AG04450 (cell line): Measurements from ENCODE around the gene CCDC12. TPM values are rescaled to one million over a fixed set of nuclear protein-coding genes. Genes with fewer than 3 reads are reported as not detected.

ENCODE experiments used
- CTCF ChIA-PET: fragments of 300-600, 350-600 bp; formaldehyde crosslinking; extraction: SDS; loops from one replicate; lab custom pipeline; 2022; ENCODE audit warnings: antibody characterized with exemption, inconsistent platforms; lab: Charles Lee
- POLR2A ChIA-PET: fragments of 350-600 bp; formaldehyde crosslinking; extraction: SDS; loops from one replicate; lab custom pipeline; 2021; ENCODE audit warnings: antibody characterized with exemption, inconsistent platforms; lab: Yijun Ruan, JAX
- DNase-seq: peaks from one replicate; pipeline ENCODE4 v3.0.0-alpha.2; 2011; ENCODE audit warnings: low read depth, low spot score
- H3K27ac ChIP-seq: one replicate; pipeline ENCODE4 v1.5.1; 2012; ENCODE audit warnings: low read depth, low read length, control low read depth
- H3K27me3 ChIP-seq: one replicate; pipeline ENCODE4 v1.6.0; 2012; ENCODE audit warnings: low read length; ENCODE audit not compliant: control insufficient read depth, insufficient read depth
- H3K4me3 ChIP-seq: 2 replicates; pipeline ENCODE4 v1.5.1; 2011; ENCODE audit warnings: mild to moderate bottlenecking, low read depth, low read length, control low read depth
- H3K9me3 ChIP-seq: 2 replicates; pipeline ENCODE4 v1.5.1; 2012; ENCODE audit warnings: low read length; ENCODE audit not compliant: control insufficient read depth, insufficient read depth
- CTCF ChIP-seq: IDR thresholded peaks from 2 replicates; pipeline ENCODE4 v1.5.1; 2011; ENCODE audit warnings: low read depth, low read length, control low read depth, inconsistent platforms
- polyA plus RNA-seq: library from polyadenylated mRNA; depleted of rRNA; stranded (reverse); fragments of >200 nt; gene quantifications from 2 replicates; pipeline ENCODE4 v1.2.3, GENCODE V29; 2011

CCDC12 gene
- polyA plus RNA-seq, 1 experiment, result 18.3 TPM

DNA sequence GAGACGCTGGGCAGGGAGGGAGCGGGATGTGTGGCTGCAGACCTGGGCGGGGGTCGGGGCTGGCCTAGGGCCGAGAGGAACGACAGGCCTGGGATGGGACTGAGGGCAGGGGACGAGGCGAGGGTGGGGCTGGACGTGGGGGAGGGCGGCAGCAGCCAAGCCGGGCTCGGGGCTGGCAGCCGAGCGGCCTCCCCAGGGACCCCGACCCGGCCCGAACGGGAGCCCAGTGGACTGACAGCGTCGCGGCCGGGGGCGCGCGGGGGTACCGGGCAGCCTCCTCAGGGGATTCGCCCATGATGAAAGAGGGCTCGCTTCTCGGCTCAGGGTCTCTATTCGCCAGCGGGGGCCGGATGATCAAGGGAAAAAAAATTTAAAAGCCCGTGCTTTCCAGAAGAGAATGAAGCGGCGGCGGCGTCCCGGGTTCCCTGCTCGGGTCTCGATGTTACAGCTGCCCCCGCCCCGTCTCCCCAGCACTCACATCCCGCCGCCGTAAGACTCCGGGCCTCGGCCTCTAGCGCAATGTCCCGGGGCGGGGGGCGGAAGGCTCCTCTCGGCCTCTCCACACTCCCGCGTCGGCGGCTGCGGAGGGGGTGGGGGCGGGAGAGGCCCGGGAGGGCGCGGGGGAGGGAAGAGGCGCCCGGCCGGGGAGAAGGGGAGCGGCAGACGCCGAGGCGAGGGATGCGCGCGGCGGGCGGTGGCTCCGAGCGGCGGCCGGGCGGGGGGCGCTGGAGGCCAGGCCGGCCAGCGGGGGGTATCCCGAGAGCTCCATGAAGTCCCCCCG lies 94.8 kb downstream of the CCDC12 start:
- no peaks in the 10 kb centered on the region; the same call in 1 of the 2 replicates for H3K9me3 ChIP-seq
- peak overlapping the region; percentile 49 for H3K4me3 ChIP-seq
- no peak overlapping the region for H3K27ac ChIP-seq
- H3K27me3 ChIP-seq, result peaks cover 54% of the 10 kb centered on the region
- TF ChIP-seq CTCF, result no peak
- no peak for DNase-seq
- ChIA-PET CTCF (interaction anchor here (0.7 to 2.8 kb wide), 3 partner anchors 13 to 419 kb away, joined by 5 to 12 read pairs (median 5); no protein-coding TSS in a partner anchor), POLR2A (no interaction called here)

DNA sequence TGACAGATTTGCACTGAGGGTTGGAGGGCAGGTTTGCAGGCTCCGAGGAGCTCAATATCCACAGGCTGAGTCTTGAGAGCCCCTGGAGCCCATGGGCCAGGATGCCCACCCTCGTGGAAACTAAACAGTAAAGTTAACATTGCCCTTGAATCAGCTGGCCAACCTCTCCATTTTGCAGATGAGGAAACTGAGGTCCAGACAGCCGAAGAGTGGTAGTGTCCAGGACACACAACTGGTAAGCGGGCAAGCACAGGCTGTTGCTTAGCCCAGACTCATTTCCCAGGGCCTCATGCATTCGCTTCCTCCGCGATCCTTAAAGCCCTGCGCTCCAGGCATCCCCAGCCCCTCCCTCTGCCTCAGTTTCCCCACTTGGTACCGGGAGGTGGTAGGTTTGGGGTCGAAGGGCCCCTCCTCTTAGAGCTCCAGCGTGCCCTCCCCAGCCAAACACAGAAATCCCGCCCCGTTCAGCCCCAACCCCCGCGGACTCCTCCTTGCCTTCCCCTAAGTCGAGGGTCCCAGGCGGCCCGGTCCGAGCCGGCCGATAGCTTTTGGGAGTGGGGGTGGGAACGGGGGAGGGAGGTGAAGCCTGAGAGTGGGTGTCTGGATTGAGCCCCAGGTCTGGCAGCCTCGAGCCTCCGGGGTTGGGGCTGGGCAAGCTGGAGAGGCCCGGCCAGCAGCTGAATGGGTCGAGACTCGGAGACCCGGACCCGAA lies 95.5 kb downstream of the CCDC12 start:
- Histone ChIP-seq H3K27ac (no peak overlapping the region), H3K4me3 (no peak overlapping the region), H3K9me3 (no peaks in the 10 kb centered on the region; the same call in 1 of the 2 replicates), H3K27me3 (peaks cover 50% of the 10 kb centered on the region)
- no peak for DNase-seq
- POLR2A ChIA-PET, result no interaction called here
- TF ChIP-seq CTCF, result no peak
- CTCF ChIA-PET, result interaction anchor here (0.9 to 2.8 kb wide), 2 partner anchors 14 to 15 kb away, joined by 5 to 12 read pairs; no protein-coding TSS in a partner anchor

DNA sequence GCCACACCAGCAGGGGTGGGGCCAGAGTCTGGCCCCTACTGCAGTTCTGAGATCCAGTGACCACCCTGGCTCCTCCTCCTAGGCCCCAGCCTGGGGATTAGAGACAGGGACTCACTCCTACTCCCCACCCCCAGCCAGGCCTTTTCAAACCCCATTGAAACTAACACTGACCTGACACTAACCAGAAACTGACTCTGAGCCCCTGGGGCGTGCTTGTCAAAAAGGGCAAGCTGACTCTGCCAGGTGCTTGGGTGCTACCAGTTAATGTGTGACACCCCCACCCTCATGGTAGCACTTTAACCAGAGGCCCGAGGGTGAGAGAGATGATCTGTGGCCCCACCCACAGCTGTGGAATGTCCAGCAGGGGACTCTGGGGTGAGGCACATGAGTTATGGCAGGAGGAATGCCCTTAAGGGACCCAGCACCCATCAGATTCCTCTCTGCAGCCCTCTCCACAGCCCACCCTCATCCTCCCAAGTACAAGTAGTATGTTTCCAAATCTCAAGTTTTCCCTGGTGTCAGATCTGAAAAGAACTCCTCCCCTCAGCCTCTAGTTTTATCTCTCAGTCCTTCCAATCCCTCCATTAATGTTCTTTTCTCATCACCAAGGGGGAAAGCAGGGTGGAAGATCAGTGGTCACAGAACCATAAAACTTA lies 97.6 kb downstream of the CCDC12 start:
- TF ChIP-seq CTCF, result no peak
- Histone ChIP-seq H3K4me3 (no peak overlapping the region), H3K27ac (no peak overlapping the region), H3K9me3 (no peaks in the 10 kb centered on the region; the same call in 1 of the 2 replicates), H3K27me3 (peaks cover 38% of the 10 kb centered on the region)
- POLR2A ChIA-PET, result no interaction called here
- no peak for DNase-seq
- CTCF ChIA-PET, result interaction anchor here (0.6 to 1.8 kb wide), 3 partner anchors 12 to 492 kb away, joined by 4 to 11 read pairs (median 5); no protein-coding TSS in a partner anchor

GRCh38 chr3:46877406-46878125 lies 99.0 kb downstream of the CCDC12 start, which contains the start of gene PTH1R:
Gene PTH1R, plus strand, starts transcription at chr3:46877721. Its CDS starts 5,839 bp downstream, at chr3:46883560.
- no peak for TF ChIP-seq CTCF
- ChIA-PET CTCF (interaction anchor here (0.5 to 1.8 kb wide), 3 partner anchors 11 to 142 kb away, joined by 3 to 11 read pairs (median 5); no protein-coding TSS in a partner anchor), POLR2A (no interaction called here)
- Histone ChIP-seq H3K27me3 (peaks cover 40% of the 10 kb centered on the region), H3K9me3 (no peaks in the 10 kb centered on the region; the same call in 1 of the 2 replicates), H3K4me3 (no peak within 1 kb of the TSS), H3K27ac (no peak within 1 kb of the TSS)
- no peak for DNase-seq
